ENCODE data around the gene TRIM44.
"Not testable (repeated sequence)": the region's sequence is repeated elsewhere in the genome, so short reads cannot be mapped to it uniquely, and the experiment has no call there.

The TRIM44 gene

DNA sequence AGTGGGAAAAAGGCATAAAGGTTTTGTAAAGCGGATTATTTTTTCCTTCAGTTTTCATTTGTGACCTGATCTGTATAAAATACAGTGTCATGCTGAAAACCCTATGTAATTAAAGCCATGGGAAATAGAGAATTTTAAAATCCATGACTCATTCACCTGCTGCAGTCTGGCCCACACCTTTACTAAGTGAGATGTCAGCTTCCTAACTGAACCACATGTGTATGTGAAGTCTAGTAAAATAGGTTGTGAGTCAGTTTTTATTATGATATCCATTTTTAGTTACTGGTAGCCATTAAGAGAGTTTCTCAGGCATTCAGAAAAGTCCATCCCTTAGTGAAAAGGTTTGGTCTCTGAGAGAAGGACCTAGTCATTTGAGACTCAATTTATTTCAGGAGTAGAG, 60.9 kb downstream of the TRIM44 start:
- no peak for DNase-seq

DNA sequence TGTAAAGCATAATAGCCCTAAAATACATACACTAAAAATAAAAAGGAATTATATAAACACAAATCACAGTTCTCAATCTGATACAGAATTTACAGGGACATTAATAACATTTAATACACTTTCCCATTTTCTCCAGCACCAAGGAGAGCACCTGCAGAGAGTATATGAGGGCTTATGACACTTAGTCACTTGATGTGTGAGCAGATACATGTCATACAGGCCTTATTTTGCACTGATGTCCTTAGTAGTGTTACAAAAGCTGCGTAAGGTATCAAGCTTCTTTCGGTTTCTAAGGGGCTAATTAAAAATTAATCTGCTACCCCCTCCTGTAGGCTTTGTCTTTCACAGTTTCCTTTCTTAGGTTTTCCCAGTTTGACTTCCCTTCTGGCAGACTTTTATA, 61.3 kb downstream of the TRIM44 start:
- DNase-seq = no peak

DNA sequence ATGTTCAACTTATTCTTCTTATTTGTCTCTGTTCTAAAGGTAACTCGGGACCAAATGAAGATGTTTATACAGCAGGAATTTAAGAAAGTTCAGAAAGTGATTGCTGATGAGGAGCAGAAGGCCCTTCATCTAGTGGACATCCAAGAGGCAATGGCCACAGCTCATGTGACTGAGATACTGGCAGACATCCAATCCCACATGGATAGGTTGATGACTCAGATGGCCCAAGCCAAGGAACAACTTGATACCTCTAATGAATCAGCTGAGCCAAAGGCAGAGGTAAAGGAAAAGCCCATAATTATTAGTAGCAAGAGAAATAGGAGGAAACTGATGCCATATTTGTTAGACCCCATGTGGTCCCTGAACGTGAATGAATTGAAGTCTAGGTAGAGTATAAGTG, 63.3 kb downstream of the TRIM44 start:
- no peak for DNase-seq

DNA sequence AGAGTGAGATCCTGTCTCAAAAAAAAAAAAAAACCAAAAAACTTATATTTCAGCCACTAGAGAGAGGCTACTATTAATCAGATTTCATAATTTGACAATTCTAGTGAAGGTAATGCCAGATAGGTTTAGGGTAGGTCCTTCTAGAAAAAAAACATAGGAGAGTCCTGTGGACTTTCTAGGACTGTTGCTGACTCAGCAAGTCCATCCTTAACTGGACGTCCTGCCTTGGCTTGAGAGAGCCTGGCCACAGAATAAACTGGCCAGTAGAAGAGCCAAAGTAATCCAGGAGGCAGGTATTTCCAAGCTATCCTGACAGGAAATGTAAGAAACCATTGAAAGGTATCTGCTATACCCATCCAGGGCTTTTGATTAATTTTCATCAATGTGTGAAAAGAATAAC, 64.6 kb downstream of the TRIM44 start:
- DNase-seq = no peak

DNA sequence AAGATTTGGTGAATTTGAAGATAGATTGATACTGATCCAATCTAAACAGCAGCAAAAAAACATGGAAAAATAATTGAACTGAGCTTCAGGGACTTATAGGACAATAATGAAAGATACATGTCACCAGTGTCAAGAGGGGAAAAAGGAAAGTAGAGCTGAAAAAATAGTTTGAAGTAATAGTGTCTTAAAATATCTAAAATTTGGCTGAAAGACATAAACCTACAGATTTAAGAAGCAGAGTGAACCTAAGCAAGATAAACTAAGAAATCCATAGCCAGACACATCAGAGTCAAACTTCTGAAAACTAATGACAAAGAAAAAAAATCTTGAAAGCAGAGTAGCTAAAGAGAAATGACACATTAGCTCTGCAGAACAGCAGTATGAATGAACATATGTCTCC, 67.7 kb downstream of the TRIM44 start:
- no peak for DNase-seq

DNA sequence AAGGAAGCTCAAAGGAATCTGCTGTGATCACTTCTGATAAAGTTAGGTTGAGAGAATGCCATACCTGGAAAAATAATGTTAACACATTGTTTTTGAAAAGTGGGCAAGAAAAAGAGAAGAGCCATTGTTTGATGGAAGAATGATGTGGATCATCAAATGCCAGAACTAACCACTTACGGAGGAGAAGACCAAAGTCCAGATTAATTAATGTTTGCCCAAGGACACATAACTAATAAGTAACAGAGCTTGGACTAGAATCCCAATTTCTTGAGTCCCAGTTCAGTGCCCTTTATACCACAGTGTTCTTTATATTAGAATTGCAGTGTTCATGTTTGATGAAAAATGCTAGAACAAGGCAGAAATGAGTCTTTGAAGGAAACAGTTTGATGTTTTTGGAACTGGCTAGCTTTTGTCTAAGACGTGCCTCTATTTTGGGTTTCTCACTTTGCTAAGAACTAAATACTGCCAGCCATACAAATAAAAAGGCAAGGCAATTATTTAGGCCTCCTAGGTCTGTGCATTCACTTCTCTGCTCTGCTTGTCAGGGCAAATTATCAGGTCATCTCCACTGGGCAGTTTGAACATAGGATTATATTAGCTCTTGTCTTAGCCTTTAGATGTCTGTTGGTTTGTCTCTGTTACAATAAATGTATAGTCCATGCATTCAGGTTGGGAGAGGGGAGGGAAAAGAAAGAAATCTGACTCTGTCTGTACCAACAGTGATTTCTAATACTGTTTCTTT, 72.3 kb downstream of the TRIM44 start:
- DNase-seq = no peak

DNA sequence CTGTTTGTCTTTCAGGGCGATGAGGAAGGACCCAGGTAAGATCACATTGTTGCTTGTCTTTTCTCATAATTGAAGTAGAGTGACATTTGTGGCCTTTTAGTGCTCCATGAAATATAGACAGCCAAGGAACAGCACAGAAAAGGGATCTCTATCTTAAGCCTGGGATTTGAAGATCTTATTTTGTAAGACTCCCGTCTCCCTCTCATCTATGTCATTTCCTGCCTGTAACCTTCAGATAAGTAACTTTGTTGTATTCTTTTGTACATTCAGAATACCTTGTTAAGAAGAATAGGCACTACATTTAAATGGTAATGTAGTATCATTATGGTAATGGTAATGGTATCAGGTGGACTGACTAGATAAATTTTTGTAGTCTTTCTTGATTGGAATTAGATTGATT, 72.8 kb downstream of the TRIM44 start:
- DNase-seq = no peak

DNA sequence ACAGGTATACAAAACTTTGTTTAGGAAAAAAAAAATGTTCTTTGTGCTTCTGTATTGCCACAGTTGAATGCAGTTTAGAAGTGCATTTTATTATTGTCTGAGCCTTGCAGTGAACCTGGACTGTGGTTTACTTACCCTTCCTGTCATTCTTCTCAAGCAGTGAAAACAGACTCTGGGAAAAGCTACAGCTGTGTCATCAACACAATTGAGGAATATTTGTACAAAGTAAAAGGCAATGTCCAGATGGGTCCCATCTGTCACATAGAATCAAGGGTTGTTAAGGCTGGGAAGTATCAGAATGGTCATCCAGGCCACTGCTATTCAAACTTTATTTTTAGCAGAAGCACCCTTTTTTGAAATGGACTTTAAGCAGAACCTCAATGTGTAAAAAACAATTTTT, 73.3 kb downstream of the TRIM44 start:
- DNase-seq = no peak

DNA sequence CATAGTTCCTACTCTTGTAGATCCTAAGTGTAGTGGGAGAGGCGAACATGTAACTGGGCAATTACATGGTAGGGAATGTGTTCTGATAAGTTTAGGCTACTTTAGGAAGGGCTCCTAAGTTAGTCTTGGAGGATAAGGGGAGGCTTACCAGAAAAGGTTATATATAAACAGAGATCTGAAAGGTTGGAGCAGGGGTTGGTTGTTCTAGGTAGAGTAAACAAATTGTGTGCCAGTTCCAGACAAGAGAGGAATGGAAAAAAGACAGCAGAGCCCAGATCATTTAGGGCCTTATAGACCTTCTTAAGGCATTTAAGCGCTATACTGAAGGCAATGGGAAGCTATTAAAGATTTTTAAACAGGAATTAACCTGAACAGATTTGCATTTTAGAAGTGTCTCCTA, 74.4 kb downstream of the TRIM44 start:
- no peak for DNase-seq

DNA sequence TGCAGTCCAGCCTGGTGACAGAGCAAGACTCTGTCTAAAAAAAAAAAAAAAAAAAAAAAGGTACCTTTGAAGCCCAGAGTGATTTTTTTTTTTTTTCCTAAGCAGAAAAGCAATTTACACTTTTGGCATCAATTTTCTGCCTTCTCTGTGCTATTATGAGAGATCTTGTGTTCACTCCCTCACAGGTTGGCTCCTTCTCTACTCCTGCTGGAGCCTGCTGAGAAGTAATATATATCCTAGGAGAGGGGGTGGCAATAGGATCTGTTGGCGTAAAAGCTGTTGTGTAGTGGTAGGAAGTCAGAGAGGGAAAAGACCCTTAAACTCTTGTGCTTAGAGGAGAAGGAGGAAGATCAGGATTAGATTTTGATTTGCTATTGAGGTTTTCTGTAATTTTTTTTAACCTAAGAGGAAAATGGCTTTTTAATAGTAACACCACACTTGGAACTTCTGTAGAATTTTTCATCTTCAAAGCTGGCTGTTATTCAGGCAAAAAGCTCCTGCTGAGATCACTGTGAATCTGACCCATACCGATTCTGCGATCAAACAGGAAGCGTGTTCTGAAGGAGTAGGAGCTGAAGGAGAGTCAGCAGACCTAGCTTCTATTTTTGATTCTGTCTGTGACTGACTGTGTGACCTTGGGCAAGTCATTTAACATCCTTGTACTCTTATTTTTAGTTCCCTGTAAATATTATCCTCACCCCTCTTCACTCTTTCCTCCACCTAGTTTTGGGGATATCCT, 77.7 kb downstream of the TRIM44 start:
- DNase-seq = no peak

DNA sequence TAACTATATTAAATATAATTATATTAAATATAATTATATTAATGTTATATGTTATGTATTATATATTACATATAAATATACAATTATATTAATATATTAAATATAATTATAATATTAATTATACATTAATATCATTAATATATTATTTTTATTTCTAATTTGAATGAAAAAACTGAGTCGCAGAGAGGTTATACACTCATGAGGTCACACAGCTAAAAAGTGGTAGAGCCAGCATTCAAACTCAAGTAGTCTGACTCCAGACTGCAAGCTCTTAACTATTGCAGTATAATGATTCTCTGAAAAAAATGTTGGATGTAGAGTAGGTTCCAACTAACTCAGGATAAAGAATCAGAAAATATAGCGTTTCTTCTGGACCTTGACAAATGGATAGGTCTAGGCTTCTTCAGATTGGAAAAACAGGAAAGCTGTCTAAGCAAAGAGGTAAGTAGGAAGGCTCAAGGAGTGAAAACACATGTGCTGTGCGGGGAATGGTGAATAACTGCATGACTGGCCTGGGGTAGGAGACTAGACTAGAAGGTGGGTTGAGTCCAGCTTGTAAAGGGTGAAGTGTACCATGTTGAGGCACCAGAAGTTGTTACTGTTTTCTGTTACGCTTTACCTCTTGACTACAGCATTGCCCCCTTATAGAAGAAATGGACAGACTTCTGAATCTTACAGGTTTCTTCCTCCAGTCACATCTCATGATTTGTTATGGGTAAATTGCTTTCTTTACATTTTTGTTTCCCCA, 80.3 kb downstream of the TRIM44 start:
- DNase-seq = no peak

DNA sequence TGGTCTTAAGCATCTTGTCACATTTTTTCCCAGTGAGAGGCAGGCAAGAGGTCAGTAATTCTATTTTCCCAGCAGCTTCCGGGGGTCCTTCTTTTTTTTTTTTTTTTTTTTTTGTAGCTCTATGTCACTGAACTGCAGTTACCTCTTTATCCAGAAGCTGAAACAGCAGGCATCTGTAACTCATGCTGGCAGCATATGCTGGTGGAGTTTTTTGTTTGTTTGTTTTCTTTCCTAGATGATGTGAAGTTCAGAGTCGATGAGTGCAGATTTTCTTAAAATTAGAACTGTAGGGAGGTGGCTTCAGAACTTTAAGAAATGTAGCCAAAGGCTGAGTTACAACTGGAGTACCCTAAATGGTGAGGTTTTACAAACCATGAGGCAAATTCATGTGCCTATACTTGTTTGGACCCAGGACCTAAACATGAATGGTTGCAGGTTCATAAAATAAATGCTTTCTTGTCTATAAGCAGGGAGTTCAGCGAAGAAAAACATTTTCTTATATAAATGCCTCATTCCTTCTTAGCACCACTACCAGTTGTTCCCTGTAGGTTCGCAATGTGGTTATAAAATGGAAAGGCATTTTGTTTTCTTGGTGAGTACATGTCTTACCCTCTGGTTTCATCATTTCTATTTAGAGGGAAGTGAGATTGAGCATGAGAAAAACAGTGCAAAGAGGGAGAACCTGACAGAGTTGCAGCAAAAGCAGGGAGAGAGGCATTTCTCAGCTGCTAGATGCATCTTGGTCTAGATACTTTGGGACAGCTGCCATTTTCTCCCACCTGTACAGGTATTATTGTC, 84.0 kb downstream of the TRIM44 start:
- no peak for DNase-seq

DNA sequence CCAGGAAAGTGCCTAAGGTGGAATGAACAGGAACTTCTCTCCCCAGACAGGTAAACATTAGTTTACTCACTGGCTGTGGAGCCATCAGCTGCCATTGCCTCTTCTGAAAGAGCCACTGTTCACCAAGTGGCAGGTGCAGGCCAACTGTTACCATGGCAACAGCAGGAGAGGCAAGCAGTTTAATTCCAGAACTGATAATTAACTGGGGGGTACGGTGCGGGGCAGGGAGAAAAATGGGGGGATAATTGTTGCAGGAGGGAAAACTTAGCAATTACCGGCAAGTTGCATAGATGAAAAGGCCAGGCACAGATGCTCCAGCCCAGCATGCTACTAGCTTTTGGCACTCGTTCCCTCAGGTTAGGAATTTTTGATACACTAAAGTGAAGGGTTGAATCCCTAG, 85.1 kb downstream of the TRIM44 start:
- DNase-seq = peak; percentile 18

DNA sequence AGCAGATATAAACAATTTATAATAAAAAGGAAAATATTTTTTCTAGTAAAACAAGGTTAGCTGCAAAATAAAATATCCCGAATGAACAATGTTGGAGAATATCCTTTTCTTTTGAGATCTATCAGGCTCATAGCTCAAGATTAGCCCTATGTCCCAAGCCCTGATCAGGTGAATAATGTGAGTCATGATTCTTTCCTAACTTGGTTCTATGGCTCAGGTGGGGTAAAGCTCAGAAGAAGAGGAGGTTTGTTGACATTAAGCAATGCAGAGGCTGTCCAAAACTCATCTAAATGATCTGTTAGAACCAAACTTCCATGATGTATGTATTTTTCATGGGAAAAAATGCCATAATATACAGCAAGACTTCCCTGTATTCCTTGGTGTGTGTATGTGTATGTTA, 86.1 kb downstream of the TRIM44 start:
- DNase-seq = no peak

DNA sequence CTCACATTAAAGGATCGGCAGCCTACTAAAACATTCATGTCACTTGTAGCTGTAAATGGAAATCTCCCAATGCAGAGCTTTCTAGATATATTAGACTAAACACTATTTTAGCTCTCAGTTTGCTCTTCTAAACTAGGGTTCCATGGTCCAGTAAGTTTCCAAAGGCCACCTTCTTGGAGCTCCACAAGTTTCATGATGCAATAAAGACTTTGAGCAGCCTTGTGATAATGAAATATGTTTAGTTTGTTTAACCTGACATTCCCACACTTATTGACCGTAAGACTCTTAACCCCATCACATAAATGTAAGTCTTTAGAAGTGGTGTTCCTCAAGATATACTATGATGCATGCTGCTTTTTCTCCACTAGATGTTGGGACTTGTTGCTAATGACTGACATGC, 87.7 kb downstream of the TRIM44 start:
- no peak for DNase-seq

DNA sequence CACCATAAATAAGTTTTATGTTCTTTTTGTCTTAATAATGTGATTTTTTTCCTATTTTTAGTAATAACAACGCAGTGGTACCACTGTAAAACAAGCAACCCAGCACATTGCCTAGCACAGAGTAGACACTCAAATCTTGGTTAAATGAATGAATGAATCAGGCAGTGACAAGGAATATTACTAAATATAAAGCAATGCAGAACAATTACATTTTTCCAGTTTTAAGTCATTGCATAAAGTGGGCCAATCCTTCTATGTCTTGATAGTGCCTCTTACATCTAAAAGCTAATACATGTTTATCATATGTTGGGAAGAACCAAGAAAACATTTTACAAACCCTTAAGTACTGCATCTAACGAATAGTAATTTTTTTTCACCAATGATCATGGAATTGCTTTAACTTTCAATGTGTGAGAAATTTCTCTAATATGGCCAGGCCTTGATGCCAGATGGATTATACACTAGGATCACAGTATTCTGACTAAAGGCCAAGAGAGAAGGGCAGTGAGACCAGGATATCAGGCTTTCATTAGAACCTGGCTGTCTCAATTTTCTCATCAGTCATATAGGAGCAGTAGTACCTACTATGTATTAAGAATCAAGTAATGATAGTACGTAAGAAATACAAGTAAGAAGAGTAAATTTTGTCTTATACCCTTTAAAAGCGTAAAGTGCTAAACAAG, 88.5 kb downstream of the TRIM44 start:
- DNase-seq = no peak

DNA sequence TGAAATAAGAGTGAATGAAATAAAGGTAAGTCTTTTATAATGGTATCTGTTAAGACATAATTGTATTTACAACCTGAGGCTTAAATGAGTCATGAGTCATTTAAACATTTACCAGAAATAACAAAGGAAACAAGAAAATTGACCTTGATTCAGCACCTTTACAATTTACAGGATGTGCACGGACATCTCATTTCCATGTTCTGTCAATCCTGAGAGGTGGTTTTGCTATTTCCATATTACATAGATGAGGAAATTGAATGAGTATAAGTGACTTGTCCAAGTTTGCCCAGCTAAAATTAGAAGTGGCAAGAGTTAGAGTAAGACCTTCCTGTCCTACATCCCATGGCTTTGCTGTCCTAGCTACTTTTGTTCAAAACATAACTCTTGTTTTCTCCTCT, 89.1 kb downstream of the TRIM44 start:
- no peak for DNase-seq

DNA sequence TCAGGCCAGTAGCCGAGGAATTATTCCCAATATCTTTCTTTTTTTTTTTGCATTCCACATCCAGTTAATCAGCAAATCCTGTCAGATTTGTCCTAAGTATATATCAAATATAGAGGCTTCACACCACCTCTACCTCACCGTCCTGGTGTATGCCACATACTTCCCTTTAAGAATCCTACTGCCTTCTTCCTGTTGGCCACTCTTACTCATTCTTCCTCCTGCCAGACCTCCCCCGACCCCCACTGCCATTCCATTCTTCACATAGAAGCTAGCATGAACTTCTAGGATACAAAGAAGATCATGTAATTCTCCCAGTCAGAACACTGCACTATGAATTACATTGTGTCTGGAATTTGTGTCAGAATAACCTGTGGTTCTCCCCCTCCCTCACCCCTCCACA, 89.5 kb downstream of the TRIM44 start:
- no peak for DNase-seq

DNA sequence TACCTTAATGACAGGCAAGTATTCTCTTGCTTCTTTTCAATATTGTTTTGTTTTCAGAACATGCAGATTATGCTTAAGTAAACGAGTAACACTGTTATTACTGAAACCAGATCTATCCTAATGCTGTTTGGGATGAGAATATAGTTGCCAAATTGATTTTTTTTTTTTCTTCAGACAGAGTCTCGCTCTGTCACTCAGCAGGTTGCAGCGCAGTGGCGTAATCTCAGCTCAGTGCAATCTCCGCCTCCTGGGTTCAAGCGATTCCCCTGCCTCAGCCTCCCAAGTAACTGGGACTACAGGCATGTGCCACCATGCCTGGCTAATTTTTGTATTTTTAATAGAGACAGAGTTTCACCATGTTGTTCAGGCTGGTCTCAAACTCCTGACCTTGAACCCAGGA, 91.0 kb downstream of the TRIM44 start:
- not testable (repeated sequence) for DNase-seq

DNA sequence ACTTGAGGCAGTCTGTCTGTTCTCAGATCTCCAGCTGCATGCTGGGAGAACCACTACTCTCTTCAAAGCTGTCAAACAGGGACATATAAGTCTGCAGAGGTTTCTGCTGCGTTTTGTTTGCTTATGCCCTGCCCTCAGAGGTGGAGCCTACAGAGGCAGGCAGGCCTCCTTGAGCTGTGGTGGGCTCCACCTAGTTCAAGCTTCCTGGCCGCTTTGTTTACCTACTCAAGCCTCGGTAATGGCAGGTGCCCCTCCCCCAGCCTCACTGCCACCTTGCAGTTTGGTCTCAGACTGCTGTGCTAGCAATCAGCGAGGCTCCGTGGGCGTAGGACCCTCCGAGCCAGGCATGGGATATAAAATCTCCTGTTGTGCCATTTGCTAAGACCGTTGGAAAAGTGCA, 97.4 kb downstream of the TRIM44 start:
- not testable (repeated sequence) for DNase-seq

DNA sequence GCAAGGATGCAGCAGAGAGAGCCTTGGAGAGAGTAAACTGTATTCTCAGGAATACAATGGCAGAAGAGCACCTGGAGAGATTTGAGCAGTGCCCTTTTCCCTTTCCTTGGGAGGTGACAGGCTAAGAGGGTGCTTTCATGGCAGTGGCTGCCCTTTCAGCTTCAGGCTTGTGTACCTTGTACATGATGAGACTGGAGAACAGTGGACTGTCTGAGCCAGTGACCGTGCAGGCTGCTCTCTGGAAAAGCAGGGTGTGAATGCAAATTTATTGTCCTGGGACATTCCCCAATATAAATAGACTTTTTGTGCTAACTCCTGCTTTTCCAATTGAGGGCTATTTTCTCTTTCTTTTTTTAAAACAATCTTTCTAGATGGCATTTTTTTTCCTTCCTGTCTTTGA, 99.3 kb downstream of the TRIM44 start:
- no peak for DNase-seq

DNA sequence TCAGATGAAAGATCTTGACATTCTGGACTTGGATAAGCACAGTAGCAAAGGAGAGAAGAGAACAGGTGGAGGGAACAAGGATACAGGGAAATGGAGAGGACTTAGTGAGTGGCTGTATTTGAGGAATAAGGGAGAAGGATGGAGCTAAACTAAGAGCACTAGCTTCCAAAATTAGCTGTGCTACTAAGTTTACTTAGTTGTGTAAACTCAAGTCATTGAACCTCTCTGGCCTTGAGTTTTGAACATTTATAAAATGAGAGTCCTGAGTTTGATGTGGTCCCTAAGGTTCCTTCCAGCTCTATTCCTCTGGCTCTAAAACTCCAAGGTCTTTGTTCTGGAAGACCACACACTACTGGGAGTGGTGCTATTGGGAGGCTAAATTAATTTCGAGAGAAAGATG, 100.7 kb downstream of the TRIM44 start:
- no peak for DNase-seq

DNA sequence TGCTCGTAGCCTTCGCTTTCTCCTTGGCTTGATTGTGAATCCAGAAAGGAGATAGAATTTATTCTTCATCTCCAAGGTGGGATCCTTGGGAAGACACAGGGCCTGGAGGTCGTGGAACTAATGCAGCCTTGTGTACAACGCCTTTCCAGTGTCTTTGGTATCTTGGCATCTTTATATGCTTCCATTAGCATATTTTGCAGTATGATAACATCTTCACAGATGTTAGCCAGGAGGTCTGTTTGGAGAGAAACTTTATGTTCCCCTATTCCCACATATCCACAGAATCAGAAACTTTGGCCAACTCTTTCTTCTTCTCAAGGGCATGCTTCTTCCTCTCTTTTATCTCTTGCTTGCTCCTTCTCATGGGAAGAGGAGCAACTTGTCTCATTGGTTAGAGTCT, 101.2 kb downstream of the TRIM44 start:
- no peak for DNase-seq
